ENCODE data around the gene TPK1.

TPK1 gene

DNA sequence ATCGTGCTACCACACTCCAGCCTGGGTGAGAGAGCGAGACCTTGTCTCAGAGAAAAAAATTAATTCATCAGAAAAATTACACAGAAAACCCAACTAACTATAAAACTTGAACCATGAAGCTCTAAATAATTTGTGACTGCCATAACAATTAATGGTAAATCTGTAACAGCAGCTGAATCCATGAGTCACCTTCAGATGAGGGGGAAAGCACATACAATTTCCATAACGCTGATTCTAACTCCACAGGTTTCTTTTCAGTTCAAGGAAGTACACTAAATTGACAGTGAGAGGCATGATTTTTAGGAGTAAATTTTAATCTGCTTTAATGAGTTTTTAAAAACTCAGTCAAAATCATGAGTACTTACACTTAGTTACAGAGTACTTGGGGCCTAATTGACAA is 312.2 kb downstream of the TPK1 start:
- no peak for DNase-seq

- no peak for DNase-seq
Measured at GRCh38 chr7:144519925-144520324, 315.9 kb downstream of the TPK1 start.

GRCh38 chr7:144518360-144518759 is 317.5 kb downstream of the TPK1 start:
- no peak for DNase-seq

GRCh38 chr7:144517749-144518148 is 318.1 kb downstream of the TPK1 start:
- no peak for DNase-seq

GRCh38 chr7:144516729-144517525 is 318.9 kb downstream of the TPK1 start:
- DNase-seq, result no peak

DNA sequence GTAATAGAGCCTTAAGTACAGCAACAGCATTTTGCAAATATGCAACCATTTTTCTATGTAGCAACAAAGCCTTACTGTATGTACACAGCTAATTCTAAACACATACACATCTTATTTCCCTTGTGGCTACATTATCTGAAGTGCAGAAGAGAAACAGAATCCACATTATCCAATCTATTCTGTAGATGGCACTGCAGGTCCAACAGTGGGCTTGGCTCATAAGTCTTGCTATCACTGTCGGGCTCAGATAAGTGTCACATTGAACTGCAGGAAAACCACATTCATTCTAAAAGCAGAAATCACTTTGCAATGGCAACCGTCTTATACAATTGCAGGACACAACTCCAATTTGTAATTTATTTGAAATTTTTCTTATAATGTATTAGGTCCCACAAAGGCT is 322.5 kb downstream of the TPK1 start:
- no peak for DNase-seq

GRCh38 chr7:144510621-144511020 is 325.2 kb downstream of the TPK1 start:
- DNase-seq, result no peak

DNA sequence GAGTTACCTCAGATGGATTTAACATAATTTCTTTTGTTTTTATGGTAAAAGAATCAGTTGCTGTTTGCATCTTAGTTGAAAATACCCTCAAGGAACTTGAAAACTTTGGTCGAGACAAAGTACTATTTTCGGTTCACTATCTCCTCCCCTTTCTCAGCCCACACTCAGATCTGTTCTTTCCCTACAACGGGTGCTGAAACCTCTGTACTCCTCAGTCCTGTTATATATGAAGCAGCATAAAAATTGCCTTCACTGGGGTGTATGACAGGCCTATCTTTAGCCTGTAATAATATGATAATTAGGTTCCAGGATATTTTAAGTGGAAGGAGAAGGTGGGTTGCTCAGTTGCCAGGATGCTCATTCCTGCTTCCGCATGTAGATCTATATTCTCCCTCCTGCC is 327.2 kb downstream of the TPK1 start:
- DNase-seq, result no peak

DNA sequence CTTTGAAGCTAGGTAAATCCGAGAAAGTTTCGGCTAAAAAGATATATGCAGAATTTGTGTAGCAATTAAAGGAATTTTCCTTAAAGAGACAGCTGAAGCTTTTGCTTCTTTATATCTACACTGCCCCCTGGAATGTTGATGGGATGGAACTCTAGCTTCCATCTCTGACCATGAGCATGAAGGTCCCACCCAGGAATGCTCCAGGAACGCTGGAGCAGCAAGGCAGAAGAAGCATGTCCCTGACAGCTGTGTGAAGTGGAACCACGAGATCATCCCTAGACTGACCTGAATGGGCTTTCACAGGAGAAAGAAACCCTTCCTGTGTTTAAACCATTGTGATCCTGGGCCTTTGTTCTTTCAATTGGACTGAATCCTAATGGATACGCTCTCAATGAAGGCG is 332.6 kb downstream of the TPK1 start:
- no peak for DNase-seq

DNA sequence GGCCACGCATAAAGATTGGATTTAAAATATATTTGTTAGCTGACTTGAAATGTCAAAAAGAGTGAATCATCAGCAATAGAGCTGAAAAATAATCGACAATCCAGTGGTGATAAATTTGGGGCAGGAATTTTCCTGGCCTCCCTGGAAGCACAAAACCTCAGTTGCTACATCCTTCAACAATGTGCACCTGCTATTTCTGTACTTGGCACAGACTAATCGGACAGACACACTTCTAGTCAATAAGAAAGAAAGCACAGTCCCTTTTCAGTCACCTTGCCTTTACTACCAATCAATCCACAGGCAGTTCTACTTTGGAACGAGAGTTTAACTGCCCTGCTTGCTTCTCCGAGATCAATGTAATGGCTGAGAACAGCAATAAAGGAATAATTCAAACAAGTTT is 335.6 kb downstream of the TPK1 start:
- no peak for DNase-seq

DNA sequence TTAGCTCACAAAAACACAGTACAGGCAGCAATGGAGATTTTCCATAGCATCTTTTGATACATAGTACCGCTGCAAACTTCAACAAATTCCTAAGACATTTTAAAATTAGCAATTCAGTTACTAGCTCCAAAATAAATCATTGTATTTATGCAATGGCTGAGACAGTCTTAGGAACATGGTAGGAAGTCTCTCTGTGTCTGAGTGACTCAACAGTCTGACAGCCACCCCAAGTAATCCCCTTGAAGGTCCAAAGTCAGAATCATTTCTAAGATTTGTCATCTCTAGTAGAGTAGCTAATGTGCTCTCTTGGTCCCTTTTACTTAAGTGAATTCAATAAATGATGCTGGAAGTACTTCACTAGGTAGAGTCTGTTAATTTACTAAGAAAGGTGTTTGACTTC is 338.6 kb downstream of the TPK1 start:
- no peak for DNase-seq

GRCh38 chr7:144494355-144494754 is 341.5 kb downstream of the TPK1 start:
- DNase-seq, result no peak

DNA sequence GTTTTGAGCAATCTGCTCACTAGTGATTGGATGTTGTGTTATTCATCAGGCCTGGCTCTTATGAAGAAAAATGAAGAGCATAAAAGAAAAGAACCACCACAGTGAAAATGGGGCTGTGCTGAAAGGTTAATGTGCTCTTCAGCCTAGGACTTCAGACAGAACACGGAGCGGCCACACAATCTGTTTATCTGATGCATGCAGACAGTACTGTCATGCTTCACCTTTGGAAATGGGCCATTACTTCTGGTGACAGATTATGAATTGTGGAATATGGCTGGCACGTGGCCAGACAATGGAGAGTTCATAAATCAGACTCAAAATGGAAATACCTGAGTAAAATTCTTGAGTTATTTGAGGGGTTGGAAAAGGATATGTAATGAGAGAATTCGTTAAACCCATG is 346.3 kb downstream of the TPK1 start:
- no peak for DNase-seq

DNA sequence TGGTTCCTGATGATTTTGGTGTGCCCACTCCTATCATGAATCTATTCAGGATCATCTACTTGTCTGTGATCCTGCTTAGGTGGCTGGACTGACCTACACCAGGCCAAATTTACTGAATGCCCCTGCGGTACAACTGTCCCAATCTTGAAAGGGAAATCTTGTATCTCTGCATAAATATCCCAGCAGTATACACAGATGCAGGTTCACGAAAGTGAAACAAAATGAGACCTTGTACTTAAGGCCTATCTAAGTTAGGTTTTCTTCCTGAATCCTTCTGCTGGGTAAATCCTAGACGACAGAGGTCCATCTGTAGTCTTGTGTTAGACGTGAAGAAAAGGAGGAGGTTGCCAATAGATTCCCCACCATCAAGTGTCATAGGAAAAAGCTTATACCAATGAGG is 346.9 kb downstream of the TPK1 start:
- no peak for DNase-seq

GRCh38 chr7:144487901-144488300 is 348.0 kb downstream of the TPK1 start:
- no peak for DNase-seq

DNA sequence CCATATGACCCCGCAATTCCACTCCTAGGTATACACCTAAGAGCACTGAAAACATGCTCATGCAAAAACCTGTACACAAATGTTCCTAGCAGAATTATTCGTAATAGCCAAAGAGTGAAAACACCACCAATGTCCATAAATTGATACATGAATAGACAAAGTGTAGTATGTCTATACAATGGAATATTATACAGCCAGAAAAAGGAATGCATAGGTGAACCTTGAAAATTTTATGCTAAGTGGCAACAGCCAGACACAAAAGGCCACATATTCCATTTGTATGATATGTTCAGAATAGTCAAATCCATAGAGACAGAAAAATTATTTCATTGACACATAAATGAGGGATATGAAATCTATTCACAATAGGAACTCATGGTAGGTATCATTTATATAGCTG is 351.4 kb downstream of the TPK1 start:
- no peak for DNase-seq

DNA sequence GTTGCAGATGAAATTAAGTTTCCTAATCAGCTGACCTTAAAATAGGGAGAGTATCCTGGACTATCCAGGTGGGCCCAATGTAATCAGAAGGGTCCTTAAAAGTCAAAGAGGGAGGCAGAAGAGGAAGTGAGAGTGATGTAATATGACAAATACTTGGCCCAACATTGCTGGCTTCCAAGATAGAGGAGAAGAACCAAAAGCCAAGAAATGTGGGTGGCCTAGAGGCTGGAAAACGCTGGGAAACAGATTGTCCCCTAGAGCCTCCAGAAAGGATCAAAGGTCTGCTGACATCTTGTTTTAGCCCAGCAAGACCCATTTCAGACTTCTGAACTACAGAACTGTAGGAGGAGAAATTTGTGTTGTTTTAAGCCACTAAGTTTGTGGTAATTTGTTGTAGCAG is 352.7 kb downstream of the TPK1 start:
- DNase-seq, result no peak

DNA sequence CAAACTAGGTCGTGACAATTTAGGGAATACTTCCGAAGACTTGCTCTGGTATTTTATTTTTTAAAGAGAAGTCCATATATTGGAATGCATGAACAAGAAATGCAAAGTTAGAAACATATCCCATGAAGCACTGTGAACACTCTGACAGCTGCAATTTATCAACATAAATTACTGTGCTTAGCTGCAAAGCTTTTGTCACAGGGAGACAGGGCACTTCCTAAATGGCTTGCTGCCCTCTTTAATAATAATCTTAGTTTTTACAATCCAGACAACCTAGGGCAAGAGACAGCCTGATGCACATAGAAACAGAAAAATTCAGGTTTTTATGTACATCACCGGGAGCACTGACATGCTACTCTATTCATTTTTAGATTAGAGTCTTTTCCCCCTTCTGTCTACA is 354.0 kb downstream of the TPK1 start:
- DNase-seq, result no peak

GRCh38 chr7:144477348-144477747 is 358.5 kb downstream of the TPK1 start:
- no peak for DNase-seq

DNA sequence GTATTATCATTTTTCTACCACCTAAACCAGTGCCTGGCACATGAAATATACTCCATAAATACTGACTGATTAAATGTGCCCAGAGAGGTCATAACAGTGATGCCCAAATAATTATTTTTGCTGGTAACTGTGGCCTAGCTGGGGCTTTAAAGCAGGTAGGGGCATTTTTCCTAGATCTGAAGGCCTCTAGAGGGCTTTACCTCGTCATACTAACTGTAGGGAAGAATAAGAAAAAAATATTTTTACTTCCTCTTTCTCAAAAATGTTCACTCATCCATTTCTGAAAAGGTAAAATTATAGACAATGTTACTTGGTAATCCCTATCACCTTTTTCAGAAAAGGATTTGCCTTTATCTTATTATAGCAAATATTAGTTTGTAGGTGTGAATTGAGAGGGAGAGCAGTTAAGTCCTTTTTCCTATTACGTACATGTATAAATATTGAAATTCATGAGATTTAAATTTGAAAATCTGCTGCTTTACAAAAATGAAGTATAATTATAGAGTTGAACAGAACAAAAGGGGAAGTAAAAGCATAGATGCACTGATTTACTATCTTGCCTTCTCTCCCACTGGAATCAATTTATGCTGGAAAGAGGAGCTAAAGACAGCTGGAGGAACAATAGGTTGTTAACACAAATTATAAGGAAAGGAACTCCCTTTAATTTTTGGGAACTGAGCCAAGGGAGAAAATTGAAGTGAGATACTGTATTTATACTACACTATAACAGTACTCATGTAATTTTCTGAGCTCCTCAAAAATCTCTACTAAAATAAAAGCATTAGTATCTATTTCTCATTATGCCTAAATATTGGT is 360.8 kb downstream of the TPK1 start:
- DNase-seq, result no peak

DNA sequence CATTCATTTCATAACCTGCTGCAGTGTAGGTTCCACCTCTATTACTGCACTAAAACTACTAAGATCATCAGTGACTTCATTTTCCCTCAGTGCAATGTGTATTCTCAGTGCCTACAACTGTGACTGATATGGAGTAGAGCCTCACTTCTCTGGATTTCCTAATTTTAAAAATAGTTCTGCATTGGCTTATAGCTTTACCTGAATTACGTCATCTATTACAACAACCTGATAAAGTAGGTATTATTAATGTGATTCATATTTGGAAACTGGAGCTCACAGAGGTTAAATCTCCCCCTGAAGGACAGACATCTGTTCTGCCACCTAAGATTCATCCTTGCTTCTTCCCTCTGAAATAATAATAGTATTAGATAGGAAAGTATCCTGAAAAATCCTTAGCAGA is 361.5 kb downstream of the TPK1 start:
- no peak for DNase-seq

GRCh38 chr7:144473908-144474307 is 361.9 kb downstream of the TPK1 start:
- DNase-seq, result no peak

DNA sequence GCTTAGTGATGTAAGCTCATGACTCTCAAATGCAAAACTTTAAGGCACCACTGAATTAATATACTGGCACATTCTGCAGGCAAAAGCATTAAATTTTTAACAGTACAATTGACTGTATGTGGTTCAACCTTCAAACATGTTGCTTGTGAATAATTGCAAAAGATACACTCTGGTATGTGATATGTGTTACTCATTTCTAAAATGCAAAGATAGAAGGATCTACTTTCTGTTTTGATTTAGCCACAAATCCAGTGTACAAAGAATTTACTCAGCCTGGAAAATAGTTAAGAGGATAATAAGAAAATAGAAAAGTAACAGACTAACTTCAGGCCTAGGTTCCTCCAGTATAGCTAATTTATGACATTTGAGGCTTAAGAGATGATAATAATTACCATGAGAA is 365.8 kb downstream of the TPK1 start:
- no peak for DNase-seq

DNA sequence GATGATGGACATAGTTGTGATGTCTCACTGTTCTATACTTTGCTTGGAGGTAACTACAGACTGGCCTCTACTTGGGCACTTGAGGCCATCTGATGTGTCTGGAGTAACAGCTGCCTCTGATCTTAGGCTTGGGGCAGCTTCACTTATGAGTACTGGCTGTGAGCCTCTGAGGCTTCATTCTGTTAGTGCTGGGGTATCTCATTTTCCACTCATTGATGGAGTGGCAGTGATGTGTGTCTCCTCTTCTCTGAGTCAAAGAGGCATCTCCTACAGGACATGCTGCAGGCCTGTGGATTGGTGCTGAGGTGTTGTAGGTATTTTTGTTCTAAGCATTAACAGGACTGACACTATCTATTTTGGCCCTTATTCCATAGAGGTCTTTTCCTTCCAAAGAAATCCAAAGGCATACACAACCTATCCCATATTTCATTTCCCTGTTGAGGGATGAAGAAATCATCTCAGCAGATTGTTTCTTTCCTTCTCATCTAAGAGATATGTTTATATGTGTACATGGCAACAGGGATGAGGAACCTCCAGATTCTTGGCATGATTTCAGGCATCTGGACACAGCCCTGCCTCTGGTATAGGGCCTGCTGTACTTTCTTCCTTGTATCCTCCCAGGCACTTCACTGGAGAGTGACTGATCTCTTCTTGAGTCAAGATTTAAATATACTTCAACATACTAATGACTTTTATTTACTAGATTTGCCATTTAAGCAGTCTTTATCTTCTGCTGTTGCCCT is 366.7 kb downstream of the TPK1 start:
- no peak for DNase-seq

All from EL (cell line).